GM18870 (cell line): ENCODE data around the gene FBXL15.

Experiments used
- ATAC-seq: cut with Tn5 transposase; IDR thresholded peaks from one replicate; pipeline ENCODE4 v1.9.1; 2021; ENCODE audit warnings: moderate library complexity; ENCODE audit not compliant: unreplicated experiment

FBXL15 gene

DNA sequence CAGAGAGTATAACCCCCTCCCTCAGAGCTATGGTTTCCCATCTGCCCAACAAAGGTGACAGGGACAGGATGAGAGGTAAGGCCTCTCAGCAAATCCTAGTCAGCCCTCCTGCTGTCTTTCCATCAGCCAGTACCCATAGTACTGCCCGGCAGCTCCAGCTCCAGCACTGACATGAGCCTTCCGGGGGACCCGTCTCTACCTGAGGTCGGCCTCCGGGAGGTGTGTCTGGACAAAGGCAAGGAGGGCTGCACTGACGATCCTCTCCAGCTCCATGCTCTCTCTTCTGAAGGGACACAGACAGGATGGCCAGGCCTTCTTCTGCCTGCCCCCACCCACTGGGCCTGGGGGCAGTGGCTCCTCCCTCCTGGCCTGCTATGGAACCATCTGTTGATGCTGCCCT, 4.3 kb downstream of the FBXL15 start:
- no peak for ATAC-seq

DNA sequence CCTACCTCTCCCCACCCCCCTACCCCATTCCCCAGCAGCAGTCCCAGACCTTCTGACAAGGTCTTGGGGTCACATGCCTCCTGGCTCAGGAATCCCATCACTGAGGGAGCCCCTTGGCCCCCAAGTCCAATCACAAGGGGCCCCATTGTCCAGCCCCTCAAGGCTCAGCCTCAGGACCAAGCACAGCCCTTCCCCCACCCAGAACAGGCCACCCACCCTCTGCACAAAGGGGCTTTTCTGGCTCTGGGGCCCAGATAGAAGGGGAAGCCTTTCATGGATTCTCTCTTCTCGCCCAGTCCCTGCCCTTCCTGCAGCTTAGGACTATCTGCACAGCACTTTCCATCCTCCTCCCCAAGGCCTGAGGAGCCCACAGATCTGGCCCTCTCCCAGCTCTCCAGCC, 4.8 kb downstream of the FBXL15 start:
- ATAC-seq, result no peak

DNA sequence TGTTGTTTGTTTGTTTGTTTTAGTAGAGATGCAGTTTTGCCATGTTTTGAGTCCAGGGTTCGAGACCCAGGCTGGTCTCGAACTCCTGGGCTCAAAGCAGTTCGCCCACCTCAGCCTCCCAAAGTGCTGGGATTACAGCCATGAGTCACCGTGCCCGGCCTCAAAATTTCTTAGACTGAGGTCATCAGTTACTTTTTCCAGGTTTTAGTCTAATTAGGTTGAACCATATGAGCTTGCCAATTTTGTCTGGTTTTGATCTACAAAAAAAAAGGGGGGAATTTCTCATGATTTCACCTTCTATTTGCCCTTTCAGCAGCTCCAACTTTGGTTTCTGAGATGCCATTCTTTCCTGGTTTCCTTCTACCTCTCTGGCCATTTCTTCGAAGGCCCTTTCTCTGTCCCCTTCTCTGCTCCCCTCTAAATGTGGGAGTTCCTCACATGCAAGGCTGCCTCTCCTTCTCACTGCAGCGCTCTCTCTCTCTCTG, 6.2 kb downstream of the FBXL15 start:
- ATAC-seq, result no peak

DNA sequence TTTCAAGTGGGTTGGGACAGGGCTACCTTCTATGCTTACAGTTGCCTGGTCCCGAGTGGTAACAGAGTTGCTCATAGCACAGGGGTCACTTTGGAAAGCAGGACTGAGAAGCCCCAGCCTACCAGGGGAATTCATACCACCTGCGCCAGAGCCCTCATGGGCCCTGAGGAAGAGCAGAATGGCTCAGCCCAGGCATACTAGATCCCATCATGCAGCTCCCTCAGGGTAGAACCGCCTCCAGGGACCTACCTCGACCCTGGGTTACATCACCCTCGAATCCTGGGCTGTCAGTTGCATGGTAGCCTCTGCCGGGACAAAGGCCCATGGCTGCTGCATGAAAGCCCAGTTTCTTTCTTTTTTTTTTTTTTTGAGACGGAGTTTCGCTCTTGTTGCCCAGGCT, 8.8 kb downstream of the FBXL15 start:
- ATAC-seq, result no peak

DNA sequence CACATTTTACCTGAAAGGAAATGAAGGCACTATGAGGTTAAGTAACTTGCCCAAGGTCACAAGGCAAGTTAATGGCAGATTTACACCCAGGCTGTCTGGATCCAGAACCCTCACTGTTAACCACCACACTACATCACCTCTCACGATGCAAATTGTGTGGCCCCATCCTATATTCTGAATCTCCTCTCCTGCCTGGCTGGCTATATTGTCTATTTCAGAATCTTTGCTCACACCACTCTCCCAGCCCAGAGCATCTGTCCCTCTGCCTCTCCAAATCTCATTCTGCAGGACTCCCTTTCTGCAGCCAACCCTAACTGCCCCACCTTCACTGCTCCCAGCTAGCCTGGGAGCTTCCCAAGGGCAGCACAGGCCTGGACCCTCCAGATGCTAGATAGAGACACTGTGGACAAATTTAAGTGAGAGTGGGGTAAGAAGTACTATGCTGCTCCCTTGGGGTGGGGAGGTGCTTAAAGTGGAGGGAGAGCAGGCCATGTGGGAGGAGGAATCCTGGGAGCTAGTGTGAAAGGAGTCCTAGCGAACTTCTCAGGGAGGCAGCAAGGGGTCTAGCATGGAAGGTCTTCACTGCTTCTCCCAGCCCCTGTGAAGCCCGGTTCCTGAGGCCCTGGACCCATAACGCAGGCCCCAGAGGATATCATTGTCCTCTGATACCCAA, 11.0 kb downstream of the FBXL15 start:
- no peak for ATAC-seq

DNA sequence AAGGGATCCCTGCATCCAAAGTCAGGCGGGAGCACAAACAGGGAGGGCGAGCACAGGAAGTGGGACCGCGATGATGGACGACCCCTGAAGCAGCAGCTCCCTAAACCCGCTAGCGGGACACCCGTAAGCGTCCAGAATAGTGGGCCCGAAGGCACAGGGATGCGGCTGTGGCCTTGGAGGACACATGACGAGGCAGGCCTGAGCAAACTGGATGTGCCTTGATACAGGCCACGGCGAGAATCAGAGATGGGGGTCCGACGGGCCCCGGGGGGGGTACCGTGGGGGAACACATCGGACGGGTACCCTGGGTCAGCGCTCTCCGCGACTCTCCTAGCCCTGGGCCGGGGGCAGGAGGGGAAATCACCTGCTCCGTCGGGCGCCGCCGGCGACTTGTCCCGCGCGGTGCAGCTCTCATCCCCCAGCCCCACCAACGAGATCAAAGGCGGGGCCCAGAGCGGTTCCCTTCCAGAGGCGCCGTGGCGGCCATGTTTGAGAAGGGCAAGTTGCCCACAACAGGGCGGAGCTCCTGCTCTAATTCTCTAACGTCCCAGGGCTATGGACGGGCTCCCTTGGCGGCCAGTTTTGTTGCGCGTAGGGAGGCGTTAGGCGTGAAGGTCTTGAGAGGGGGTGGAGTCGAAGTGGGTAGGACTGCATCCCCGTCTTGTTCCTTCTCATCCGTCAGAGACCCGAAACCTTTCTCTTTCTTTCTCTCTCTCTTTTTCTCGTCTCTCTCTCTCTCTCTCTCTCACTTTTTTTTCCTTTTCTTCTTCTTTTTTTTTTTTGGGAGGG, 11.7 kb downstream of the FBXL15 start, which contains the start of gene CUEDC2:
Gene CUEDC2, minus strand, starts transcription at position 413 of the 789 bp plus-strand sequence. CDS start 7,386 bp downstream, outside the sequence.
- peak; percentile 62 for ATAC-seq

DNA sequence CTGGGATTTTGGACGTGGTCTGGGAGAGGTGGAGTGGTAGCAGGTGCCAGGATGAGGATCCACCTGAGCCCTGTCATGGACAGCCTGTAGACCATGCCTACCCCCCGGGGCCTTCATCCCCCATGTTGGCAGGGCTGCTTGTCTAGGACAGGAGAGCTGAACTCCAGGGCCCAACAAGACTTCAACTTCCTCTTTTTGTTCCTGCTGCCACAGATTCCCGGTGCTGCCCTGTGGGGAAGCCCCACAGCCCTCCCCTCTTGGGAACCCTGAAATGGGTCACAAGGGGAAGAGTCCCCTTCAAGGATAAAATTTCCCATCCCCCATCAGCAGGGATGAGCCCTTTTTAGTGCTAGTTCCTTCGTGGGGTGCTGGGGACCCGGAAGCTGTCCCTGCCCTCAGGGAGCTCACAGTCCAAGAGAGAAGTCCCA, 13.0 kb downstream of the FBXL15 start:
- no peak for ATAC-seq

DNA sequence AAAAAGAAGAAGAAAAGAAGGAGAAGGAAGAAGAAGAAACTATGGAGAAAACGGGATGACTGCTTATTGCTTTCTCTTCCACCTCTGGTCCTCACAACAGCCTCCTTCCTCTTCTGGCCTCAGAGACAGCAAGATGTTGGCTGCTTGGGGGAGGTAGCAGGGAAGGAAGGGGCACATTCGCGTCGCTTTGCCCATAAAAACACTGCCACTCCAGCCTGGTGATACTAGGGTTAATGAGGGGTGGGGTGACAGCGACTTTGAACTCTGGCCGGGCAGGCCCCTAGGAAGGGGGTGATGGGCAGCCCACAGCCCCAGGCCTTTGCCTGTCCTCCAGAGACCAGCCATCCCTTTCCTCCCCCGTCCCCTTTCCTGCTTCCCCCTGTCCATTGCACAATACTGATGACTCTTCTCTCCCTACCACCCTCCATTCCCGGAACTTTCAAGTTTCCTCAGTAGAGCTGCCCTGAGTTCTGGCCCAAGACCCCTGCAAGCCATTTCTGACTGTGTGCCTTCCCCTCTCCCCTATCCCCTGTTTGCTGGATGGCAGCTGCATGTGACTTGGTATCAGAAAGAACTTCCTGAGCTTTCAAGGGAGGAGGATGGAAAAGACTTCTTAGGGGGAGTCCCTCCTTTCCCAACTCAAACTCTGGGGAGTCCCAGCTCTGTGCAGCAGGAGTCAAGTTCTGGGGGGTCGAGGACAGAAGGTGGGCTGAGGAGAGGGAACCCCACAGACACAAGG, 13.9 kb downstream of the FBXL15 start:
- no peak for ATAC-seq

DNA sequence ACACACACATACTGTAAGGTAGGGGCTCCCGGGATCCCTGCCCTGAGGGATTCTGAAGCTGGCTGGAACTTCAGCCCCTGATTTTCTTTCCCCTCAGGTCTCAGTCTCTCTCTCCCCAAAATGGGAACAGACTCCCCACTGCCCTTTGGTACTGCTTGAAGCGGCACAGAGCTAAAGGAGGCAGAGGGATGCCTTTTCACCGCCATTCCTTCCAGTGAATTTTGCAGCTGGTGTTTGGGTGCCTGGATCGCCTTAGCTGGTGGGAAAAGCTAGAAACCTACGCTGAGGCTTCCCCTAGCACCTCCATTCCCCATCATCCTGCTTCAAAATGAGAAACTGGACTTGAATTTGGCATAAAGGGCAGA, 14.5 kb downstream of the FBXL15 start:
- ATAC-seq, result no peak

DNA sequence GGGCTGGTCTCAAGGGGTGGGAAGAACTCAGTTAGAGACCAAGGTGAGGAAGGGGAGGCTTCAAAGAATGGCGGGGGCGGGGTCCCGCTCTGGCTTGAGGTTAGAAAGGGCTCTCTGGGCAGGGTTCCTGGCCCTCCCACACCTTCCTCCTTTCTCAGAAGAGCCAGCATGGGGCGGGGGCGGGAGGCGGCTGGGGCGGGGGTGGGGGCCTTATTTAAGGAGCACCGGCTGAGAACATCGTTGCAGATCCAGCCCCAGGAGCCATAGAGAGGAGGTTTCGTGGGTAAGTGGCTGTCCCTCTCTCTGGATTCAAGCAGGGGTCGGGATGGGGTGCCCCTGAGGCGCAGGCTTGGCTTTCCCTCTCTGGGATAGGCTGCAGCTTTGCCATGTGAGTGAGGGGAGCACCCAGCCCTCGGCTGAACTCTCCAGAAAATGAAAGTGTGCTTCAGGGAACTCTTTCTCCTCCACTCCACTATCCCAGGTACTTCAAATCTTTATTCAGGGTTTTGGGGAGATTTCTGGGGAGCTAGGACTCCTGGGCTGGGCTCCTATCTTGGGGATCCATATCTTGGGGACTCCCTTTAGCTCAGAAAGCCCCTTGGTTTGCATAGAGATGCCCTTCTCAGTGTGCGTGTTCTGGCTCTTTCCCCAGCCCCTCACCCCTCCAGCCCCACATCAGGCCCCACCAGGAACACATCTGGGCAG, 15.0 kb downstream of the FBXL15 start:
- ATAC-seq, result no peak

DNA sequence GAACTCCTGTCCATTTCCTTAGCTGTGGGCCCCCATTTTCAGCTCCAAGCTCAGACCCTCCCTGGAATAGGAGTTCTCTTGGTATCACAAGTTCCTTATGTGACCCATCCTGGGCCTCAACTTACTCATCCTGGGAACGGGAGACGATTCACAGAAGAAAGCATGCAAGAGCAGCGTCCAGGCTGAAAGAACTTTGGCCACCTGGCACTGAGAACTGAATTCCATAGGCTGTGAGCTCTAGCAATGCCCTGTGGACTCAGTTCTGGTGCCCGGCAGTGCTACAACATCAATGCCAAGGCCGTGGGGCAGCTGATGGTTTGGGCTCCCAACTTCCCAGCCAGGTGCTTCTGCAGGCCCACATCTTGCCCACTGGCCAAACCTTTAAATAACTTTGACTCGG, 15.7 kb downstream of the FBXL15 start:
- no peak for ATAC-seq

DNA sequence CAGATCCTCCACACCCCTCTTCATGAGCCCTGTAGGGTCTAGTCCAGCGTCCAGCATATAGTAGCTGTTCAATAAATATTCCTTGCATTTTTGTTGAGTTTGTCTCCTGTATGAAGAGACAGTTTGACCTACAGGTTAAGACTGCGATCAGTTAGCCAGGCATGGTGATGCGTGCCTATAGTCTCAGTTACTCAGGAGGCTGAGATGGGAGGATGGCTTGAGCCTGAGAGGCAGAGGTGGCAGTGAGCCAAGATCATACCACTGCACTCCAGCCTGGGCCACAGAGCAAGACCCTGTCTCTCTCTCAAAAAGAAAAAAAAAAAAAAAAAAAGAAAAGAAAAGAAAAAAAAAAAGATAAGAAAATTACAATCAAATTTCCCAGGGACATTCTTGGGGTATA, 16.9 kb downstream of the FBXL15 start:
- ATAC-seq, result no peak

DNA sequence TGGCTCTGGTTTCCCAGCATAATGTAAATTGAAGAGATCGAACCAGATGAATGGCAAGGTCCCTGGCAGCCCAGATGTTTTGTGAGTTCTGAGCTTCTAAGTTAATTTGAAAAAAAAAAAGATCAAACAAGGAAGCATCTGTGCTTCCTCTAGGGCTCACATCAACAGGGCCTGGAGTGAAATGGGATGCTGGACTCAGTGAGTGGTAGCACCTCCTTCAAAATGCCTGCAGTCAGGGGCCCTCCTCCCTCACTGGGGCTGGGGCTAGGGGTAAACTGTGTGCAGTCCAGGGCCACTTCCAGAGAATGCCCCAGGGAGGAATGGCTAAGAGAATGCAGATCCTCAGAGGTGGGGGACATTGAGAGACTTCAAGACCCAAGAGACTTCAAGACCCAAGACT, 17.7 kb downstream of the FBXL15 start:
- no peak for ATAC-seq

DNA sequence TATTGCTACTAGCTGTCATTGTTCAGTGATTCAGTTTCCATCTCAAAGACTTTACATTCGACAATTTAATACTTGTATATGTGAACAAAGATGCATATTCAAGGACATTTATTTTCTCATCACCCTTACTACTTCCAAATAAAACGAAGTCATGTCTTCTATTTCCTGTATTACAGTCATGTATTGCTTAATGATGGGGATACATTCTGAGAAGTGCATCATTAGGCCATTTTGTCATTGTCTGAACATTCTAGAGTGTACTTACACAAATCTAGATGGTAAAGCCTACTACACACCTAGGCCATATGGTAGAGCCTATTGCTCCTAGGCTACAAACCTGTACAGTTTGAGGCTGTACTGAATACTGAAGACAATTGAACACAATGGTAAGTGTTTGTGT, 24.2 kb downstream of the FBXL15 start:
- no peak for ATAC-seq

DNA sequence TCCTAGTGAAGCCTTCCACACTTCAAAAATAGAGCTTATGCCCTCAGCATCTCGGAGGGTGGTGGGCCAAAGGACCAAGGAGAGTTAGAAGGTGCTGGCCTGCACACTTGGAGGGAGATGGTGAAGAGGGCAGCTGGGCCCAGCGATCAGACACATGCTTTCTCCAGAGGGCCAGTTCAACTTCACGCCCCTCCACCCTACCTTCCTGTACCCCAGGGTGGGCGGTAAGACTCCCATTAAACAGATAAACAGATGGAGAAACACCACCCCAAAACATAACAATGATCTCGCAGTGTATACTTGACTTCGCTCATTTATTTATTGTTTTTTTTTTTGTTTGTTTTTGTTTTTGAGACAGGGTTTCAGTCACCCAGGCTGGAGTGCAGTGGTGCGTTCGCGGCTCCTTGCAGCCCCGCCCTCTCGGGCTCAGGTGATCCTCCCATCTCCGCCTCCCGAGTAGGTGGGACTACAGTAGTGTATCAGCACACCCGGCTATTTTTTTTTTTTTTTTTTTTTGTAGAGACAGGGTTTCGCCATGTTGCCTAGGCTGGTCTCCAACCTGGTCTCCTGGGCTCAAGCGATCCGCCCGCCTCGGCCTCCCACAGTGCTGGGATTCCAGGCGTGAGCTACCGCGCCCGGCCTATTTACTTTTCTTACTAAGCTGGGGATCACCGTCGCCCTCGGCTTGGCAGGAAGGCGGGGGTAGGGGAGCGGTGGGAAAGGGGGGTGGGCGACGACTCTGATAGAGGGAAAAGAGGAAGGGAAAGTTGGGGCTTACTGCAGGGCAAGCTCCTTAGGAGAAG, 28.9 kb downstream of the FBXL15 start:
- ATAC-seq, result peak; percentile 41

DNA sequence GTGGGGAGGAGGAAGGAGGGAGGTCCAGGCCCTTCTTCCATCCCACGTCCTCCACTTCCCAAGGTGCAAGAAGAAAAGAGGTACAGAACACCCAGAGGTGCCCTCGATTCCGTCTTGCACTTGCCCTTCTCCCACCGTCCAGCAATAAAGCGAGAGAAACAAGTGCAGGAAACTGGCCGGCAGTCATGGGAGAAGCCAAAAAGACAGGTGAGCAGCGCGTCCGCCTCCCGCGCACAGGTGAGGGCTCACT, 29.4 kb downstream of the FBXL15 start:
- ATAC-seq, result no peak

DNA sequence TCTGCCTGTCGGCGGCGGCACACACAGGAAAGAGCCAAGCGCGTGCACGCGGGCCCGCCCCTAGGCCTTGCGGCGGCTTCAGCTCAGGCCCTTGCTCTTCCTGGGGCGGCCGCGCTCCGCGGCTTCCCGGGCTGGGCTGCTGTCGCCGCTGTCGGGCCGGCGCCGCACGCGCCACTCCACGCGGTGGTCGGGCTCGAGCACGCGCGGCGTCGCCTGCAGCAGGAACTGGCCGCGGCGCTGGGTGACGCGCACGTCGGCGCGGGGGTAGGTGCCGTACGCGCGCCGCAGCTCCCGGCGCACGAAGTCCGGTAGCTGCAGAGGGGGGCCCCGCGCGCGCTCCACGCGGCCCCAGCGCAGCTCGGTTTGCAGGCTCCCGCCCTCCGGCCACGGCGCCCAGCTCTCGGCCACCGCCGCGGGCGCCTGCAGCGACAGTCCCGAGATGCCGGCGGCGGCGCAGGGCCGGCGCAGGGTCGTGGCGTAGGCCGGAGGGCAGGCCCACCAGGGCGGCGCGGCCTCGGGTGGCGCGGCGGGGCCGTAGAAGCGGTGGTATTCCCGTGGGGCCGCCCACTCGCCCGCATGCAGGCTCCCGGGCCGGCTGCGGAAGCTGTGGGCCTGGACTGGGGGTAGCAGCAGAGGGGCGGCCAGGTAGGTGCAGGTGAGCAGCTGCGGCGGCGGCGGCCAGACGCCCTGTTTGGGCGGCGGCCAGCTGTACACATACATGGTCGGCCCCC, 29.9 kb downstream of the FBXL15 start:
- ATAC-seq, result no peak

DNA sequence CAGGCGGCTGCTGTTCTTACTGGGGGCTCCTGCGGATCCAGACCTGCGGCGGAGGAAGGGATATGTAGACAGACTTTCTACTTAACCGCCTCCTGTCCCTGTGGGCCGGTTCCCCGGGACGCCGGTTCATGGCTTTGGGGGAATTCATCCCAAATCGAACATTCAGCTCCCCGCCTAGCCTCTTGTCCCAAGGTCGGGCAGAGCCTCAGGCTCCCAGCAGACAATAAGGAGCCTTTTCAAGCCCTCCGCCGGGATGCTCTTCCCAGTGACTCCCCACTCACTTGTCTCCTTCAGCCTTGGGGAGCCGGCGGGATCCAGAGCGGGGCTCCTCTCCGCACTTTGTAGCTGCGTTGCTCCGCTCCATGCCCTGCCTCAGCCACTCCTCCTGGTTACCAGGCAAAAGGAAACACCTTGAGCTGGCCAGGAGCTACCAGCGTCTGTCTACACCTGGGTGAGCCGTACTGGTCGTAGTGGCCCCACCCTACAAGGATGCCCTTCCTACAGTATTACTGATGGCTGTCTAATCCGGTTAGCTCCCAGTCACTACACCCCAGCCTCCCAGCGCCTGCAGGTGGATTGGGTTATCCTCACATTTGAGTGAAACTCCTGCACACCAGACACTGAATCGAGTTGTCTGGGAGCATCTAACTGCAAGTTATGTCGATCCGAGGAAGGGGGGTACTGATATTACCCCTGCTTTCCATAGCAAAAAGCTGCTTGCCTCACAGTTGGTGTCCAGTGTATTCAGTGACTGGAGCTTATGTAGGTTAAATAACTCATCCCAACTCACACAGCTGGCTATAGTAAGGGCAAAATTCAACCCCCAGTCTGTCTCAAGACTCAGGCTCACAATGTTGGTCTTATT, 30.7 kb downstream of the FBXL15 start, which contains the start of gene C10orf95:
Gene C10orf95, minus strand, starts transcription at position 439 of the 865 bp plus-strand sequence. CDS start 450 bp downstream, outside the sequence.
- no peak for ATAC-seq
